Nephron (organoid): Measurements from ENCODE around the gene GHR.

Experiments used
- H3K27ac Mint-ChIP-seq, 3 experiments: 2 replicates each; pipeline ENCODE4 v1.8.0; 2020; ENCODE audit warnings: mixed read lengths in 3 of 3, mild to moderate bottlenecking in 2 of 3, moderate library complexity in 1 of 3
- H3K27me3 Mint-ChIP-seq: 2 replicates; pipeline ENCODE4 v1.8.0; 2021; ENCODE audit warnings: low read depth, mild to moderate bottlenecking, moderate library complexity, mixed read lengths
- H3K36me3 Mint-ChIP-seq: 2 replicates; pipeline ENCODE4 v1.8.0; 2020; ENCODE audit warnings: low read depth, mixed read lengths
- H3K4me1 Mint-ChIP-seq: 2 replicates; pipeline ENCODE4 v1.8.0; 2020; ENCODE audit warnings: mixed read lengths
- H3K4me3 Mint-ChIP-seq, 3 experiments: 2 replicates each; pipeline ENCODE4 v1.8.0; 2020; ENCODE audit warnings: mild to moderate bottlenecking in 3 of 3, mixed read lengths in 3 of 3, moderate library complexity in 2 of 3
- H3K9me3 Mint-ChIP-seq: 2 replicates; pipeline ENCODE4 v1.8.0; 2020; ENCODE audit warnings: mixed read lengths
- TF ChIP-seq, protein P1 (sequence below), 3 experiments: fragments of 200-600 bp; sonication (generic); IDR thresholded peaks; one replicate each; pipeline ENCODE4 v1.5.0; 2021; ENCODE audit warnings: antibody characterized with exemption in 3 of 3; ENCODE audit not compliant: unreplicated experiment in 3 of 3

GHR gene

DNA sequence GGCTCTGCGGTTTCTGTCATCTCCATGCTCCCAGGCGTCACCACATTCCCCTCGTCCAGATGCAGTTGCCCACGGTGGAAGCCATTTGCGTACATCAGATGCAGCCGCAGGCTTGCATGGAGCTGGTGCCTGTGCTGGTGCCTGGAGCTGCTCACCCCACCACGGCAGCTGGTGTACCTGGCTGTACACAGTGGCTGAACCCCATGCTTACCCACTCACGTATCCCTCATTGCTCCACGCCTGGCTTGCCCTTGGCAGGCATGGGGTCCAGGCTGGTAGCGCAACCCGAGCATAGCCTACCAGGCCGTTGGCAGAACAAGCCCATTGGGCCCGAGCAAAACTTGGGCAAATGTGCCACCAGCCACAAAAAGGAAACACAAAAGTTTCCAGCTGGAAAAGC lies 159.5 kb downstream of the GHR start:
- Mint-ChIP-seq H3K36me3 (peaks cover 7% of the 10 kb centered on the region), H3K4me3 (no peak overlapping the region), H3K4me1 (peaks cover 28% of the 10 kb centered on the region), H3K27me3 (no peaks in the 10 kb centered on the region), H3K9me3 (no peaks in the 10 kb centered on the region), H3K27ac (no peak overlapping the region)
- TF ChIP-seq, protein P1, sequence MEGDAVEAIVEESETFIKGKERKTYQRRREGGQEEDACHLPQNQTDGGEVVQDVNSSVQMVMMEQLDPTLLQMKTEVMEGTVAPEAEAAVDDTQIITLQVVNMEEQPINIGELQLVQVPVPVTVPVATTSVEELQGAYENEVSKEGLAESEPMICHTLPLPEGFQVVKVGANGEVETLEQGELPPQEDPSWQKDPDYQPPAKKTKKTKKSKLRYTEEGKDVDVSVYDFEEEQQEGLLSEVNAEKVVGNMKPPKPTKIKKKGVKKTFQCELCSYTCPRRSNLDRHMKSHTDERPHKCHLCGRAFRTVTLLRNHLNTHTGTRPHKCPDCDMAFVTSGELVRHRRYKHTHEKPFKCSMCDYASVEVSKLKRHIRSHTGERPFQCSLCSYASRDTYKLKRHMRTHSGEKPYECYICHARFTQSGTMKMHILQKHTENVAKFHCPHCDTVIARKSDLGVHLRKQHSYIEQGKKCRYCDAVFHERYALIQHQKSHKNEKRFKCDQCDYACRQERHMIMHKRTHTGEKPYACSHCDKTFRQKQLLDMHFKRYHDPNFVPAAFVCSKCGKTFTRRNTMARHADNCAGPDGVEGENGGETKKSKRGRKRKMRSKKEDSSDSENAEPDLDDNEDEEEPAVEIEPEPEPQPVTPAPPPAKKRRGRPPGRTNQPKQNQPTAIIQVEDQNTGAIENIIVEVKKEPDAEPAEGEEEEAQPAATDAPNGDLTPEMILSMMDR (IDR thresholded peaks at IDR 0.05; ENCODE audit: unreplicated experiment in 3 of 3) = no peak

DNA sequence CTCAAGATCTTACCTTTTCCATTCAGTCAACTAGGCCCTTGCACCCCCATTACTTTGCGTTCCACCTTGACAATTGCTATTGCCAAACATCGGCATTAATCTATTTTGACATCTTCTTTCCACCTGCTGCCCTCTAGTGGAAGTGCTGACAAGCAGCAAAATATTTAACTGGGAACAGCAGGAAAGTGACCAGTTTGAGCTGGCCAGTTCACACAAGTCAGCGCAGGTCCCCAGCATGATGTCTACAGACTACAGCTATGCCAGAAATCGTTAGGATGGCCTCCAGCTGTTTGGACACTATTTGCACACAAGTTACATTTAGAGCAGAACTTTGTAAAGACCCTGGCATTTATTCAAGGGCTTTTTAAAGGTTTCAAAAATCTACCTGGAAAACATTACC lies 160.1 kb downstream of the GHR start:
- TF ChIP-seq, protein P1 (IDR thresholded peaks at IDR 0.05; ENCODE audit: unreplicated experiment in 3 of 3) = peak; percentile 67 to 78 (median 74)
- no peaks in the 10 kb centered on the region for H3K27me3 Mint-ChIP-seq
- H3K4me1 Mint-ChIP-seq = peaks cover 31% of the 10 kb centered on the region
- H3K27ac Mint-ChIP-seq = peak overlapping the region in 1 of 3 experiments; percentile 36
- no peaks in the 10 kb centered on the region for H3K9me3 Mint-ChIP-seq
- H3K36me3 Mint-ChIP-seq = peaks cover 7% of the 10 kb centered on the region
- no peak overlapping the region for H3K4me3 Mint-ChIP-seq

DNA sequence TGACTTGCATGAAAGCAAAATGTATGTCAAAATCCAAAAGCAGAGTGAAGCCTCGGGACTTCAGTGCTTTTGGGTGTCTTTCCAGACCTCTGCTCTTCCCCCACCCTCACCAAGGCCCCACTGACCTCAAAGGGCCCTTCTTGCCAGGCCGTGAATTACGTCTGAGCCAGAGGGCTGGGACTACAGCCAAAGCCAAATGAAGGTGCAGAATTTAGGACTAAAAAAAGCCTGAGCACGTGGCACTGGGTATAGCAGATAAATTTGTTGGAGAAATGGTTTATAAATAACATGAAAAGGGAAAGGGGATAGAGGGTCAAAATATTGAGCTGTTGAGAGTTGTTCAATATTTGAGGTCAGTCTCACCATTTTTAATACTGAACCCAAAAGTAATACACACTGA lies 163.4 kb downstream of the GHR start:
- TF ChIP-seq, protein P1 (IDR thresholded peaks at IDR 0.05; ENCODE audit: unreplicated experiment in 3 of 3) = no peak
- H3K4me3 Mint-ChIP-seq = peak overlapping the region in 1 of 3 experiments; percentile 26
- H3K27me3 Mint-ChIP-seq = no peaks in the 10 kb centered on the region
- peak overlapping the region in 2 of 3 experiments; percentile 42 to 77 for H3K27ac Mint-ChIP-seq
- peaks cover 56% of the 10 kb centered on the region for H3K4me1 Mint-ChIP-seq
- peaks cover 4% of the 10 kb centered on the region for H3K36me3 Mint-ChIP-seq
- no peaks in the 10 kb centered on the region for H3K9me3 Mint-ChIP-seq

DNA sequence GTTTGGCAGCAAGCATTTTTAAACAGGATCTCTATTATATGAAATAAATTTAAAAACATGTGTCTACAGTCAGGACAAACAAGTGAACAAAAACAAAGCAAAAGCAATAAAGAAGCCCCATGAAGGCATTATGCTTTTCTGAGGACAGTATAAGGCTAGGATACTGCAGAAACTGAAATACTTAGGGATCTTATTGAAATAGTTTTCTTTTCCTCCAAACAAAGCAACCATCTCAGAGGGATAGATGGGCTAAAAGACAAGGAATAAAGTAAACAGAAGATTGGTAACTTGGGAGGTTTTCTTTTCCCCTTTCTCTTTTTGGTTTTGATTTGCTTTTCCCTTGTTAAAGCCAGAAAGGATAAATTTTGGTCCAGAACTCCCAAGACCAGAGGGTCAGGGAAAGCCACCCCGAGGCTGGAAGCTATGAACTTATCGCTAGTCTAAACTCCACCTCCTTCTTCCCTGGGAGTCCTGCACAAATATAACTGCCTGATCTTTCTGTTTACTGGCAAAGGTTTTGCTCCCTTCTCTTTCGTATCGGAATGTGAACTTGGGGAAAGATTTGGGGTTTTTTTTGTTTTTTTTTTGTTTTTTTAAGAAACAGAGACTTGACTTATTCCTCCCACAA lies 164.0 kb downstream of the GHR start:
- Mint-ChIP-seq H3K9me3 (no peaks in the 10 kb centered on the region), H3K4me1 (peaks cover 62% of the 10 kb centered on the region), H3K4me3 (no peak overlapping the region), H3K27me3 (no peaks in the 10 kb centered on the region), H3K36me3 (peaks cover 4% of the 10 kb centered on the region), H3K27ac (peak overlapping the region; percentile 8 to 77 (median 35))
- TF ChIP-seq, protein P1 (IDR thresholded peaks at IDR 0.05; ENCODE audit: unreplicated experiment in 3 of 3) = no peak

DNA sequence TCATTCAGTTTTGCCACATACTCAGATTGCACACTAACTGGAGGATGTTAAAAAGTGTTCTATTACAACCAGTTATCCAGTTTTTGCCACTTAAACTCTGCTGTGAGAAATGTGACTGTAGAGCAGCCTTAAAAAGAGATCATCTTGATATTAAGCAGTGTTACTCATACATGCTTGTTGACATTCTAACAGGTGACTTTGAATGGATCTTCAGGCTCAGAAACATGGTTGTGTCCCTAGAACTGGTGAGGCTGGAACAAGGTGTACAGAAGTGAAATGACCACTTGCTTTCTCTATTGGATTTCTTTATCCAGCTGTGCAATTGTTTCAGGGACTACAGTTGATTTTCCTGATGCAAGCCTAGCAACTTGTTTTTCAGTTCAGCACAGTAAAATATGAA lies 167.3 kb downstream of the GHR start:
- TF ChIP-seq, protein P1 (IDR thresholded peaks at IDR 0.05; ENCODE audit: unreplicated experiment in 3 of 3) = no peak
- no peak overlapping the region for H3K4me3 Mint-ChIP-seq
- H3K9me3 Mint-ChIP-seq = no peaks in the 10 kb centered on the region
- H3K27ac Mint-ChIP-seq = peak overlapping the region; percentile 81 to 85 (median 84)
- peaks cover 63% of the 10 kb centered on the region for H3K4me1 Mint-ChIP-seq
- no peaks in the 10 kb centered on the region for H3K27me3 Mint-ChIP-seq
- no peaks in the 10 kb centered on the region for H3K36me3 Mint-ChIP-seq

DNA sequence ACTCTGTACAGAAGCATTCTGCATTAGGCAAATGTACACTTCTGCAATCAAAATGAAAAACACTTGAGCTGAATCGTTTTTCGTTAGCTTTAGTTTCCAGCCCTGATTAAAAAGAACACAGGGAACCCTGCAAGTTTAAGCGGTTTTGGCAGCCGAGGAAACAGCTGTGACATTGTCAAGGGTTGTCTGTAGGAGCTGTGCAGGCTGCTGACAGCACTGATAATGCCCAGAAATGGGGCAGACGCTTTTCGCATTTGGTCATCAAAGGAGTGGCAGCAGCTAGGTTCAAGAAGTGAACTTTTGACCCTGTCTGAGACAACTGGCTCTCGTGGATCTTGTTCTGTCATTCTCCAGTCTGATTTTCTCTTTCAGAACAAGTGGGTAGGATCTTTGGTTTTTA lies 167.8 kb downstream of the GHR start:
- peaks cover 67% of the 10 kb centered on the region for H3K4me1 Mint-ChIP-seq
- peak overlapping the region; percentile 81 to 85 (median 84) for H3K27ac Mint-ChIP-seq
- H3K36me3 Mint-ChIP-seq = no peaks in the 10 kb centered on the region
- H3K9me3 Mint-ChIP-seq = no peaks in the 10 kb centered on the region
- no peaks in the 10 kb centered on the region for H3K27me3 Mint-ChIP-seq
- H3K4me3 Mint-ChIP-seq = peak overlapping the region; percentile 4 to 40 (median 26)
- TF ChIP-seq, protein P1 (IDR thresholded peaks at IDR 0.05; ENCODE audit: unreplicated experiment in 3 of 3) = no peak
